Measurements from ENCODE around the gene NEK7.

DNA sequence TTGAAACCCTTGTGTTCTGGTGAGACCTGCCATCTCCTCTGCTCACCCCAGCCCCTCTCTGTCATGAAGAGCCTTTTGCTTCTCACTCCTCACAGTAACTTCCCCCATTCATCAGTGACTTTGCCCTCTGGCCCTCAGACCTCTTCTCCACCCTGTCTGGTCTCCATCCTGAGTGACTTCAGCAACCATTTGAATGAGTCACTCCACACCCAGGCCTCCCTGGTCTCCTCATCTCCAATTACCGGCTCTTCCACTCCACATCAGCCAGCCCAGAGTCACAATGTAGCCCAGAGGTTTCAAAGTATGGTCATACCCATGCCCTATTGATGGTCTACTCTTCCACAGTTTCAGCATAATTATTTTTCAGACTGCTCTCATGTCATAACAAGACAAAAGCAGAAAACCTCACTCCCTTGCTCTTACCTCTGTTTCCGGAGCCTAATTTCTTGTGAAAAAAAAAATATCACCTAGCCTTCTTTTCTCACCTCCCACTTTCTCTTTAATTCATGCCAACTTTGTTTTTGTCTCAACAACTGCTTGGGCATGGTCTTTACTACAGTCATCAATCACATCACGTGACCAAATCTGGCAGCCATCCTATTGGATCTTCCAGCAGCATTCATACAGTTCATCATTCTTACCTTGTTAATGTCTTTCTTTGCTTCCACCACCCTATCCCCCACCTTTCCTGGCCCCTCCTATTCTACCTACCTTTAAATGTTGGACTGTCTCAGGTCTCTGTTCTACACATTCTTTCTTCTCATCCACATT lies 35.6 kb upstream of the NEK7 start:
- TF ChIP-seq CTCF (IDR thresholded peaks at IDR 0.05) (no peak), POLR2A (IDR thresholded peaks at IDR 0.05) (no peak), EP300 (IDR thresholded peaks at IDR 0.05) (no peak)

Measured in ovary (tissue), 3 donors.